ENCODE results near the gene MINDY1. TPM values are rescaled to one million over a fixed set of nuclear protein-coding genes. Genes with fewer than 3 reads are reported as not detected.

MINDY1 gene
- total RNA-seq, 4 donors from 2014 or later = 28.5 to 36.6 (median 30.8) TPM

- WGBS, 2 donors = 79 to 82% methylated on average over 17 of the region's 17 CpGs
- DNase-seq (ENCODE audit: low spot score in 2 of 2) = no peak
- TF ChIP-seq CTCF (IDR thresholded peaks at IDR 0.05) (no peak), POLR2A (IDR thresholded peaks at IDR 0.05) (no peak)
- no peak overlapping the region for H3K4me3 ChIP-seq (ENCODE audit: low read depth, poor library complexity, severe bottlenecking)
- intact Hi-C loops (cut with DNase I; ENCODE audit: low total_unique reads) = loop anchor here (10.0 kb wide), 2 partner anchors 444 to 514 kb away; partner anchors contain the start of gene TARS2
Observed at GRCh38 chr1:150999051-150999674, 7.5 kb downstream of the MINDY1 start.

GRCh38 chr1:150997949-150998348 is 8.8 kb downstream of the MINDY1 start:
- WGBS, 2 donors = 37 to 53% methylated on average over 5 of the region's 5 CpGs
- DNase-seq (ENCODE audit: low spot score in 2 of 2) = no peak
- intact Hi-C loops (cut with DNase I; ENCODE audit: low total_unique reads) = loop anchor here (10.0 kb wide), 2 partner anchors 443 to 513 kb away; partner anchors contain the start of gene TARS2
- no peak for TF ChIP-seq CTCF (IDR thresholded peaks at IDR 0.05)
- TF ChIP-seq POLR2A (IDR thresholded peaks at IDR 0.05) = no peak
- H3K4me3 ChIP-seq (ENCODE audit: low read depth, poor library complexity, severe bottlenecking) = no peak overlapping the region

GRCh38 chr1:150997126-150997872 is 9.4 kb downstream of the MINDY1 start:
- H3K4me3 ChIP-seq (ENCODE audit: low read depth, poor library complexity, severe bottlenecking) = no peak overlapping the region
- intact Hi-C loops (cut with DNase I; ENCODE audit: low total_unique reads) = loop anchor here (10.0 kb wide), 2 partner anchors 442 to 512 kb away; partner anchors contain the start of gene TARS2
- 81 to 87% methylated on average over 20 of the region's 20 CpGs for WGBS, 2 donors
- no peak for DNase-seq (ENCODE audit: low spot score in 2 of 2)
- TF ChIP-seq CTCF (IDR thresholded peaks at IDR 0.05) (no peak), POLR2A (IDR thresholded peaks at IDR 0.05) (no peak)

DNA sequence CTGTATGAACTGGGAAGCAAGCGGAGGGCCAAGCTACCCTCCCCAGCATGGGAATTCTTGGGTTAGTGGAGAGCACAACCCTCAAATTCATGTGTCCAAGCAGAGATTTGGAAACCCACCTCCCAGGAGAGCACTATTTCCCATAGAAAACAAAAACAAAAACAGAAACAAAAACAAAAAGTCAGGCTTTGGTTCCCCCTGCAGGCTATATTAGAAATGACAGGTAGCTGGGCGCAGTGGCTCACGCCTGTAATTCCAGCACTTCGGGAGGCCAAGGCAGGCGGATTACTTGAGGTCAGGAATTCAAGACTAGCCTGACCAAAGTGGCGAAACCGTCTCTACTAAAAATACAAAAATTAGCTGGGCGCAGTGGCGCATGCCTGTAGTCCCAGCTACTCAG is 10.8 kb downstream of the MINDY1 start:
- intact Hi-C loops (cut with DNase I; ENCODE audit: low total_unique reads) = loop anchor here (10.0 kb wide), 2 partner anchors 441 to 511 kb away; partner anchors contain the start of gene TARS2
- TF ChIP-seq CTCF (IDR thresholded peaks at IDR 0.05) = peak in 1 of 3 donors; percentile 97
- TF ChIP-seq POLR2A (IDR thresholded peaks at IDR 0.05) = no peak
- peak; percentile 65 to 92 for DNase-seq (ENCODE audit: low spot score in 2 of 2)
- no peak overlapping the region for H3K4me3 ChIP-seq (ENCODE audit: low read depth, poor library complexity, severe bottlenecking)
- 19 to 30% methylated on average over 9 of the region's 9 CpGs for WGBS, 2 donors

DNA sequence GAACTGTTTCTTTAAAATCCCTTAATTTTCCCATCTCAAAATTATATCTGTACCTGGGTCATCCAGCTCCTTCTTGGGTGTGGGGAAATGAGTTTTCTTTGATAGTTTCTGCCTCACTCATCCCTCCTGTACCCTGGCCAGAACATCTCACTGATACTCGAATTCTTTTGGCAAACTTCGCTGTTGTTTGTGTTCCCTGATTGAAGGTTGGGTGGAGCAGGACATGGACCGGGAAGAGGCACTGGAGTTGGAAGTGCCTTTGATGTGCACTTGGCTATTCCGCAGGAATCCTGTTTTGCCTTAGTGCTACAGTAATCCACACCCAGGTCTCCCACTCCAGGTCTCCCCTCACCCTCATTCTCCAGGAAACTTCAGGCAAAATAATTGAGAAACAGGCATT is 11.2 kb downstream of the MINDY1 start:
- DNase-seq (ENCODE audit: low spot score in 2 of 2) = no peak
- WGBS, 2 donors = 17 to 38% methylated on average over 4 of the region's 4 CpGs
- intact Hi-C loops (cut with DNase I; ENCODE audit: low total_unique reads) = loop anchor here (10.0 kb wide), 2 partner anchors 441 to 511 kb away; partner anchors contain the start of gene TARS2
- no peak overlapping the region for H3K4me3 ChIP-seq (ENCODE audit: low read depth, poor library complexity, severe bottlenecking)
- TF ChIP-seq CTCF (IDR thresholded peaks at IDR 0.05) = no peak
- TF ChIP-seq POLR2A (IDR thresholded peaks at IDR 0.05) = no peak
